HepG2 (cell line): Measurements from ENCODE around the gene SP6. TPM values are rescaled to one million over a fixed set of nuclear protein-coding genes. Genes with fewer than 3 reads are reported as not detected.

ENCODE experiments used
- ARID2 ChIP-seq: sonication (generic); formaldehyde crosslinking; IDR thresholded peaks from 2 replicates; pipeline ENCODE4 v1.8.1; 2022; ENCODE audit warnings: mild to moderate bottlenecking, missing genetic modification reagents, borderline replicate concordance
- CCAR2 ChIP-seq: fragments of 200-400 bp; formaldehyde crosslinking; optimal IDR thresholded peaks from 2 replicates; pipeline ENCODE3; 2018; ENCODE audit warnings: low read depth, mild to moderate bottlenecking, low read length, moderate library complexity
- CREB3 ChIP-seq: sonication (generic); formaldehyde crosslinking; IDR thresholded peaks from 2 replicates; pipeline ENCODE4 v1.5.0; 2020; ENCODE audit warnings: missing genetic modification reagents
- EEA1 ChIP-seq: sonication (generic); formaldehyde crosslinking; IDR thresholded peaks from 2 replicates; pipeline ENCODE4 v1.5.1; 2020; ENCODE audit warnings: mild to moderate bottlenecking, missing genetic modification reagents, borderline replicate concordance
- GATA4 ChIP-seq: sonication (generic); IDR thresholded peaks from 2 replicates; pipeline ENCODE4 v1.6.1; 2016; ENCODE audit warnings: antibody characterized with exemption, low read depth, borderline replicate concordance
- HMG20B ChIP-seq: conservative IDR thresholded peaks from 2 replicates; pipeline ENCODE4 v1.6.1; 2016; ENCODE audit warnings: missing genetic modification reagents, missing compliant biosample characterization
- ISX ChIP-seq: sonication (generic); formaldehyde crosslinking; conservative IDR thresholded peaks from 2 replicates; pipeline ENCODE4 v1.5.0; 2020; ENCODE audit warnings: missing genetic modification reagents
- KLF12 ChIP-seq: sonication (generic); formaldehyde crosslinking; IDR thresholded peaks from 2 replicates; pipeline ENCODE4 v1.4.0; 2020; ENCODE audit warnings: missing genetic modification reagents, borderline replicate concordance
- LCORL ChIP-seq, 2 experiments: fragments of 450-650 bp in 1 of 2; sonication (generic) in 1 of 2; formaldehyde crosslinking in 1 of 2; IDR thresholded peaks; 2 replicates each; pipeline versions ENCODE4 v1.5.0 to v1.6.1; 2017 to 2020; ENCODE audit warnings: antibody characterized with exemption in 1 of 2, missing genetic modification reagents in 1 of 2
- NBN ChIP-seq: fragments of 450-650 bp; conservative IDR thresholded peaks from 2 replicates; pipeline ENCODE4 v1.6.1; 2017
- NCOR1 ChIP-seq: fragments of 200-600 bp; sonication (generic); IDR thresholded peaks from 2 replicates; pipeline ENCODE4 v1.7.0; 2017; ENCODE audit warnings: antibody characterized with exemption, low read length, borderline replicate concordance
- PHF5A ChIP-seq: IDR thresholded peaks from one replicate; pipeline ENCODE4 v1.6.1; 2018; ENCODE audit warnings: low read depth, missing genetic modification reagents; ENCODE audit not compliant: unreplicated experiment
- PLRG1 ChIP-seq: fragments of 450-650 bp; conservative IDR thresholded peaks from 2 replicates; pipeline ENCODE4 v1.6.1; 2016
- PPARG ChIP-seq: conservative IDR thresholded peaks from 2 replicates; pipeline ENCODE4 v1.6.1; 2016; ENCODE audit warnings: missing biosample characterization, missing genetic modification reagents
- RORA ChIP-seq: sonication (generic); formaldehyde crosslinking; IDR thresholded peaks from 2 replicates; pipeline ENCODE4 v1.5.0; 2020; ENCODE audit warnings: mild to moderate bottlenecking, missing genetic modification reagents, moderate library complexity
- SMARCC2 ChIP-seq: fragments of 450-650 bp; IDR thresholded peaks from 2 replicates; pipeline ENCODE4 v1.6.1; 2017; ENCODE audit warnings: antibody characterized with exemption, mild to moderate bottlenecking
- SNAPC2 ChIP-seq: sonication (generic); formaldehyde crosslinking; IDR thresholded peaks from 2 replicates; pipeline ENCODE4 v1.8.1; 2022; ENCODE audit warnings: mild to moderate bottlenecking, missing genetic modification reagents
- SRSF4 ChIP-seq: fragments of 200-400 bp; formaldehyde crosslinking; IDR thresholded peaks from one replicate; pipeline ENCODE4 v1.6.1; 2018; ENCODE audit warnings: mild to moderate bottlenecking, low read depth, low read length, moderate library complexity; ENCODE audit not compliant: poor library complexity, severe bottlenecking
- TARDBP ChIP-seq: sonication (generic); formaldehyde crosslinking; IDR thresholded peaks from 2 replicates; pipeline ENCODE4 v1.8.0; 2022; ENCODE audit warnings: mild to moderate bottlenecking, missing genetic modification reagents
- TBP ChIP-seq: sonication (generic); formaldehyde crosslinking; IDR thresholded peaks from 2 replicates; pipeline ENCODE4 v1.5.0; 2020; ENCODE audit warnings: missing genetic modification reagents
- TFE3 ChIP-seq: IDR thresholded peaks from 2 replicates; pipeline ENCODE4 v1.6.1; 2016
- TIGD3 ChIP-seq: sonication (generic); formaldehyde crosslinking; IDR thresholded peaks from 2 replicates; pipeline ENCODE4 v1.5.1; 2020; ENCODE audit warnings: mild to moderate bottlenecking, missing genetic modification reagents, borderline replicate concordance
- ZNF256 ChIP-seq: sonication (generic); formaldehyde crosslinking; conservative IDR thresholded peaks from 2 replicates; pipeline ENCODE4 v1.4.0; 2020; ENCODE audit warnings: missing genetic modification reagents
- ZNF496 ChIP-seq: sonication (generic); formaldehyde crosslinking; IDR thresholded peaks from 2 replicates; pipeline ENCODE4 v1.8.1; 2023; ENCODE audit warnings: mild to moderate bottlenecking, moderate library complexity, missing genetic modification reagents; ENCODE audit not compliant: insufficient replicate concordance
- ZNF552 ChIP-seq: sonication (generic); formaldehyde crosslinking; IDR thresholded peaks from 2 replicates; pipeline ENCODE4 v1.9.0; 2022; ENCODE audit warnings: missing genetic modification reagents, mild to moderate bottlenecking, borderline replicate concordance
- ZNF607 ChIP-seq: sonication (generic); formaldehyde crosslinking; IDR thresholded peaks from 2 replicates; pipeline ENCODE4 v1.5.1; 2020; ENCODE audit warnings: missing genetic modification reagents, mild to moderate bottlenecking, borderline replicate concordance
- ZNF772 ChIP-seq: sonication (generic); formaldehyde crosslinking; IDR thresholded peaks from 2 replicates; pipeline ENCODE4 v1.5.0; 2020; ENCODE audit warnings: mild to moderate bottlenecking, missing genetic modification reagents
- ZNF777 ChIP-seq: sonication (generic); formaldehyde crosslinking; IDR thresholded peaks from 2 replicates; pipeline ENCODE4 v1.4.0; 2020; ENCODE audit warnings: missing genetic modification reagents
- ZNF816 ChIP-seq: sonication (generic); formaldehyde crosslinking; IDR thresholded peaks from 2 replicates; pipeline ENCODE4 v1.8.0; 2022; ENCODE audit warnings: missing genetic modification reagents, mild to moderate bottlenecking, borderline replicate concordance
- polyA plus RNA-seq, 8 experiments: library from polyadenylated mRNA; depleted of rRNA in 3 of 8; stranded (reverse) in 7 of 8; unstranded in 1 of 8; fragments of >200 nt; fragmentation: Illumina TruSeq in 4 of 8; extraction: Trizol in 4 of 8; gene quantifications; 2 replicates each; pipeline versions ENCODE4 v1.2.1 to v1.2.3, GENCODE V29; 2011 to 2016; ENCODE audit warnings: low read depth in 4 of 8, missing spikeins in 1 of 8, mixed read lengths in 1 of 8; ENCODE audit not compliant: insufficient read depth in 1 of 8
- total RNA-seq, 5 experiments: library from RNA; depleted of rRNA; stranded (reverse); fragments of >200 nt; fragmentation: Illumina TruSeq; extraction: Trizol; gene quantifications; 2 replicates each; pipeline ENCODE4 v1.2.3, GENCODE V29; 2016; ENCODE audit warnings: low read depth in 1 of 5

Gene SP6
- total and polyA plus RNA-seq, 2 of the 13 experiments (the other 11 are each of a cell fraction or from before 2014, with no cell fraction given), result 0.07 TPM

GRCh38 chr17:47895347-47895855 lies 44.4 kb upstream of the SP6 start (continued):
- TF ChIP-seq CREB3 (CRISPR knock-in tag) (no peak), ZNF777 (CRISPR knock-in tag) (no peak), TARDBP (CRISPR knock-in tag) (peak; percentile 86), TIGD3 (CRISPR knock-in tag) (no peak), ZNF607 (no peak; the same call in 1 of the 2 replicates), NBN (no peak), RORA (CRISPR knock-in tag) (no peak), EEA1 (CRISPR knock-in tag) (no peak), PHF5A (CRISPR knock-in tag) (no peak), ZNF256 (no peak; the same call in 1 of the 2 replicates), LCORL (IDR thresholded peaks at IDR 0.05) (no peak), LCORL (CRISPR knock-in tag; IDR thresholded peaks at IDR 0.05) (peak; percentile 50), SRSF4 (no peak), CCAR2 (no peak), ZNF816 (CRISPR knock-in tag) (no peak), ISX (CRISPR knock-in tag) (no peak), SNAPC2 (CRISPR knock-in tag) (peak; percentile 93), PLRG1 (no peak), HMG20B (0 out of 2 replicates have a peak, but pooled peaks have one; percentile 14), TFE3 (CRISPR knock-in tag) (peak; percentile 63; the same call in 1 of the 2 replicates), NCOR1 (no peak), PPARG (CRISPR knock-in tag) (0 out of 2 replicates have a peak, but pooled peaks have one; percentile 35), TBP (CRISPR knock-in tag) (no peak), ARID2 (CRISPR knock-in tag) (peak; percentile 93), KLF12 (CRISPR knock-in tag) (no peak), ZNF772 (no peak), ZNF552 (CRISPR knock-in tag) (no peak), SMARCC2 (0 out of 2 replicates have a peak, but pooled peaks have one; percentile 5), GATA4 (peak; percentile 72; the same call in 1 of the 2 replicates), ZNF496 (CRISPR knock-in tag) (no peak)
